K562 (cell line): Measurements from ENCODE around the gene GTPBP1.

Source experiments
- CREB5 ChIP-seq: fragments of 250-450 bp; sonication (Bioruptor Pico); IDR thresholded peaks from 2 replicates; pipeline ENCODE4 v1.5.0; 2020; ENCODE audit warnings: mild to moderate bottlenecking
- EZH2 ChIP-seq: IDR thresholded peaks from 2 replicates; pipeline ENCODE4 v1.6.1; 2012; ENCODE audit warnings: low read depth, mild to moderate bottlenecking, inconsistent platforms, low read length, borderline replicate concordance
- NFRKB ChIP-seq: fragments of 450-650 bp; IDR thresholded peaks from 2 replicates; pipeline ENCODE4 v1.6.1; 2016; ENCODE audit warnings: low read depth
- TEAD2 ChIP-seq: fragments of 450-650 bp; IDR thresholded peaks from 2 replicates; pipeline ENCODE4 v1.6.1; 2016; ENCODE audit warnings: missing genetic modification characterization, control low read depth, missing compliant biosample characterization
- ZC3H8 ChIP-seq: fragments of 450-650 bp; IDR thresholded peaks from 2 replicates; pipeline ENCODE4 v1.6.1; 2017
- ZNF584 ChIP-seq: fragments of 200-800 bp; sonication (Bioruptor generic); IDR thresholded peaks from 2 replicates; pipeline ENCODE4 v1.6.1; 2016; ENCODE audit warnings: low read depth, mild to moderate bottlenecking, missing genetic modification characterization, missing compliant biosample characterization
- TF ChIP-seq, protein P1 (sequence below): fragments of 250-450 bp; sonication (Bioruptor Pico); IDR thresholded peaks from 2 replicates; pipeline ENCODE4 v1.4.0; 2020; ENCODE audit warnings: mild to moderate bottlenecking

DNA sequence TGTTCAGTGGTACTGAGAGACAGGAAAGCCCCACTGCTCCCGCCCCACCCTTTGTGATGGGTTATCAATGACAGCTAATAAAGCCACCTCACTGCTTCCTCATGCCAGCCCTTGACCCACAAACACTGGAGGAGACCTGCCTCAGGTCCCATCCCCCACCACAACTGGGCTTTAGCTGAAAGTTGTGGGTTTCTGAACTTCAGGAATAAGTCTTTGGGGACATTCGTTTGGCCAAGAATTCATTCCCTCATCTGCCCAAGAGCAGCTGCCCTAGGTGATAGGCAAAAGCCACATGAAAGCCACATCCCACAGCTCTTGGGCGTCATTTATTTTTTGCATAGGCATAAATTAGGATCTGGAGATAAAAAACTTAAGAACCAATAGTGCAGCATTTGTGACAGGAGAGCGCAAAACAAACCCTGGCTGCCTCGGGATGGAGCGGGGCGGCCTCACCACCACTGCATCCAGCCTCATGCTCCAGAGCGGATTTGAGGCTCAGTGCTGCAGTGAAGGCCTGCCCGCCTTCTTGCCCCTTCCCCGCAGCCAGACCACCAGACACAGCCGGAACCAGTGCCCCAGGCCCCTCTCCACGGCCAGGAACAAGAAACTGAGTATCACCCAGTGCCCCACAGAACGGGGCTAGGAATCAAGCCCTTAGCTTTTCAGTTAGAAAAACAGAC is 28.8 kb downstream of the GTPBP1 start:
- no peak for TF ChIP-seq ZC3H8
- TF ChIP-seq TEAD2 (tag) = no peak
- TF ChIP-seq CREB5 (CRISPR knock-in tag) = no peak
- TF ChIP-seq EZH2 = no peak
- no peak for TF ChIP-seq NFRKB
- TF ChIP-seq ZNF584 = no peak
- TF ChIP-seq, protein P1, sequence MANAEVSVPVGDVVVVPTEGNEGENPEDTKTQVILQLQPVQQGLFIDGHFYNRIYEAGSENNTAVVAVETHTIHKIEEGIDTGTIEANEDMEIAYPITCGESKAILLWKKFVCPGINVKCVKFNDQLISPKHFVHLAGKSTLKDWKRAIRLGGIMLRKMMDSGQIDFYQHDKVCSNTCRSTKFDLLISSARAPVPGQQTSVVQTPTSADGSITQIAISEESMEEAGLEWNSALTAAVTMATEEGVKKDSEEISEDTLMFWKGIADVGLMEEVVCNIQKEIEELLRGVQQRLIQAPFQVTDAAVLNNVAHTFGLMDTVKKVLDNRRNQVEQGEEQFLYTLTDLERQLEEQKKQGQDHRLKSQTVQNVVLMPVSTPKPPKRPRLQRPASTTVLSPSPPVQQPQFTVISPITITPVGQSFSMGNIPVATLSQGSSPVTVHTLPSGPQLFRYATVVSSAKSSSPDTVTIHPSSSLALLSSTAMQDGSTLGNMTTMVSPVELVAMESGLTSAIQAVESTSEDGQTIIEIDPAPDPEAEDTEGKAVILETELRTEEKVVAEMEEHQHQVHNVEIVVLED = no peak
